Neural progenitor cell (in vitro differentiated cells): ENCODE data around the gene RBM25. TPM values are rescaled to one million over a fixed set of nuclear protein-coding genes. Genes with fewer than 3 reads are reported as not detected.
"Not testable (repeated sequence)": the region's sequence is repeated elsewhere in the genome, so short reads cannot be mapped to it uniquely, and the experiment has no call there.

Source experiments
- DNase-seq: peaks from one replicate; pipeline ENCODE4 v3.0.0-alpha.2; 2016; ENCODE audit warnings: low spot score
- H2AFZ ChIP-seq: fragments of 200-600 bp; sonication (generic); replicated peaks from 2 replicates; pipeline ENCODE4 v1.6.1; 2016; ENCODE audit warnings: antibody characterized with exemption
- H3F3A ChIP-seq: fragments of 200-600 bp; sonication (generic); 2 replicates; pipeline ENCODE4 v1.6.1; 2016; ENCODE audit warnings: antibody characterized with exemption, low read depth
- H3K27ac ChIP-seq: fragments of 200-600 bp; sonication (generic); 2 replicates; pipeline ENCODE4 v1.5.1; 2016; ENCODE audit warnings: mild to moderate bottlenecking
- H3K27me3 ChIP-seq: fragments of 200-600 bp; sonication (generic); 2 replicates; pipeline ENCODE4 v1.6.1; 2016; ENCODE audit warnings: mild to moderate bottlenecking, moderate library complexity
- H3K36me3 ChIP-seq: fragments of 200-600 bp; sonication (generic); 2 replicates; pipeline ENCODE4 v1.5.1; 2016
- H3K4me1 ChIP-seq: fragments of 200-600 bp; sonication (generic); 2 replicates; pipeline ENCODE4 v1.6.1; 2016; ENCODE audit warnings: mixed run types
- H3K4me2 ChIP-seq: fragments of 200-600 bp; sonication (generic); 2 replicates; pipeline ENCODE4 v1.6.1; 2016
- H3K4me3 ChIP-seq: fragments of 200-600 bp; sonication (generic); 2 replicates; pipeline ENCODE4 v1.5.1; 2016
- H3K79me2 ChIP-seq: fragments of 200-600 bp; sonication (generic); 2 replicates; pipeline ENCODE4 v1.6.1; 2016; ENCODE audit warnings: low read depth
- H3K9ac ChIP-seq: fragments of 200-600 bp; sonication (generic); 2 replicates; pipeline ENCODE4 v1.6.1; 2016
- H3K9me3 ChIP-seq: fragments of 200-600 bp; sonication (generic); 2 replicates; pipeline ENCODE4 v1.5.1; 2016; ENCODE audit warnings: low read depth
- H4K20me1 ChIP-seq: fragments of 200-600 bp; sonication (generic); 2 replicates; pipeline ENCODE4 v1.6.1; 2016; ENCODE audit warnings: low read depth
- H3K27ac Mint-ChIP-seq: 3 replicates; pipeline ENCODE4 v1.8.0; 2021; ENCODE audit warnings: mixed read lengths
- H3K27me3 Mint-ChIP-seq: 2 replicates; pipeline ENCODE4 v1.8.0; 2022; ENCODE audit warnings: low read depth, mild to moderate bottlenecking, inconsistent platforms, moderate library complexity, mixed read lengths; ENCODE audit not compliant: insufficient read depth
- H3K36me3 Mint-ChIP-seq: 3 replicates; pipeline ENCODE4 v1.8.0; 2021; ENCODE audit warnings: mixed read lengths
- H3K4me1 Mint-ChIP-seq: 3 replicates; pipeline ENCODE4 v1.8.0; 2021; ENCODE audit warnings: mixed read lengths
- H3K4me3 Mint-ChIP-seq: 3 replicates; pipeline ENCODE4 v1.8.0; 2021; ENCODE audit warnings: mild to moderate bottlenecking, moderate library complexity, mixed read lengths
- H3K9me3 Mint-ChIP-seq: 3 replicates; pipeline ENCODE4 v1.8.0; 2020; ENCODE audit warnings: mixed read lengths
- CTCF ChIP-seq: fragments of 200-600 bp; sonication (generic); IDR thresholded peaks from 2 replicates; pipeline ENCODE4 v1.5.1; 2017; ENCODE audit warnings: antibody characterized with exemption, mild to moderate bottlenecking
- EZH2 ChIP-seq: fragments of 200-600 bp; sonication (generic); IDR thresholded peaks from 2 replicates; pipeline ENCODE4 v1.6.1; 2017; ENCODE audit warnings: antibody characterized with exemption, mild to moderate bottlenecking, moderate library complexity
- EZH2phosphoT487 ChIP-seq: fragments of 200-600 bp; sonication (generic); IDR thresholded peaks from 2 replicates; pipeline ENCODE4 v1.6.1; 2017; ENCODE audit warnings: antibody characterized with exemption
- total RNA-seq: library from RNA; depleted of rRNA; stranded (reverse); fragments of >200 nt; gene quantifications from 2 replicates; pipeline ENCODE4 v1.2.3, GENCODE V29; 2015; ENCODE audit warnings: low replicate concordance

The RBM25 gene
- total RNA-seq, 1 donor from 2014 or later: 162 TPM

GRCh38 chr14:73026845-73027542 lies 31.3 kb upstream of the RBM25 start, which contains the start of gene ZFYVE1:
Gene ZFYVE1, minus strand, starts transcription at chr14:73027106. Its CDS starts 2,598 bp downstream, at chr14:73024508.
- Histone ChIP-seq H3K36me3 (no peaks in the 10 kb centered on the region), H4K20me1 (peaks cover 5% of the 10 kb centered on the region), H3K4me3 (peak within 1 kb of the TSS; percentile 84), H3K79me2 (peaks cover 12% of the 10 kb centered on the region), H3K27ac (no peak within 1 kb of the TSS), H3K4me1 (peaks cover 13% of the 10 kb centered on the region), H3K4me2 (peak within 1 kb of the TSS; percentile 74), H2AFZ (peak within 1 kb of the TSS; percentile 89), H3K9ac (peak within 1 kb of the TSS; percentile 16), H3K27me3 (no peaks in the 10 kb centered on the region), H3F3A (peaks cover 5% of the 10 kb centered on the region), H3K9me3 (no peaks in the 10 kb centered on the region)
- peak within 1 kb of the TSS; percentile 96 for H3K4me3 Mint-ChIP-seq
- no peaks in the 10 kb centered on the region for H3K27me3 Mint-ChIP-seq
- peak within 1 kb of the TSS; percentile 85 for H3K27ac Mint-ChIP-seq
- peaks cover 18% of the 10 kb centered on the region for H3K4me1 Mint-ChIP-seq
- TF ChIP-seq CTCF (no peak), EZH2phosphoT487 (no peak), EZH2 (no peak)
- H3K9me3 Mint-ChIP-seq: no peaks in the 10 kb centered on the region
- peaks cover 3% of the 10 kb centered on the region for H3K36me3 Mint-ChIP-seq
- peak; percentile 98 for DNase-seq

- no peak overlapping the region for H3K9ac ChIP-seq
Observed at GRCh38 chr14:73027546-73027945, 30.8 kb upstream of the RBM25 start.

DNA sequence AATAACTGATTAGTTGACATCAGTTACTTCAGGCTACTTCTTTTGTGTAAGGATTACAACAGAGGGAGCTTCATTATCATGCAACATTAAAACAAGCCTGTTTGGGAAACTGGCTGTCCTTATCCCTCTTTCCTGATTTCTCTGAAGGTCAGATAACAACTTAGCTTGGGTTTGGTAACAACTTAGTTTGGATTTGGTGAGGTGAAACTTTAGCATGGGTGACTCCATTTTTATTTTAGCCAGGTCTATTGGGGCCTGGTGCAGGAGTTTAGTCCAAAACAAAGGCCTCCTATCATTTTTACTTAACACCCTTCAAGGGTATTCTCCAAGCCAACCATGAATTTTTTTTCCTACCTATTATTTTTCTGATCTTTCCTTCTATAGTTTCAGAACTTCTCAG lies 30.4 kb upstream of the RBM25 start:
- H2AFZ ChIP-seq: peak overlapping the region; percentile 89

More at GRCh38 chr14:73027546-73027945, 30.8 kb upstream of the RBM25 start:
- H3K27ac Mint-ChIP-seq: no peak overlapping the region
- peaks cover 18% of the 10 kb centered on the region for H3K4me1 Mint-ChIP-seq
- Histone ChIP-seq H2AFZ (peak overlapping the region; percentile 89), H3K36me3 (no peaks in the 10 kb centered on the region), H3K27me3 (no peaks in the 10 kb centered on the region), H3K27ac (no peak overlapping the region), H3K79me2 (peaks cover 12% of the 10 kb centered on the region), H3K4me1 (peaks cover 13% of the 10 kb centered on the region), H3F3A (peaks cover 5% of the 10 kb centered on the region), H4K20me1 (peaks cover 5% of the 10 kb centered on the region), H3K4me2 (peak overlapping the region; percentile 72), H3K4me3 (peak overlapping the region; percentile 84), H3K9me3 (no peaks in the 10 kb centered on the region)
- H3K4me3 Mint-ChIP-seq: peak overlapping the region; percentile 96
- no peak for DNase-seq
- no peak for TF ChIP-seq EZH2phosphoT487
- no peak for TF ChIP-seq CTCF
- TF ChIP-seq EZH2: no peak
- no peaks in the 10 kb centered on the region for H3K27me3 Mint-ChIP-seq
- H3K36me3 Mint-ChIP-seq: peaks cover 3% of the 10 kb centered on the region
- H3K9me3 Mint-ChIP-seq: no peaks in the 10 kb centered on the region

GRCh38 chr14:73036706-73037450 lies 21.5 kb upstream of the RBM25 start:
- H3F3A ChIP-seq, H3K4me3 ChIP-seq, H3K4me1 ChIP-seq, DNase-seq, H3K9ac ChIP-seq, H3K36me3 ChIP-seq, H4K20me1 ChIP-seq, H3K36me3 Mint-ChIP-seq, H3K4me3 Mint-ChIP-seq, H3K27me3 ChIP-seq, H3K4me1 Mint-ChIP-seq, H3K4me2 ChIP-seq, H3K27me3 Mint-ChIP-seq, H3K9me3 Mint-ChIP-seq, H3K79me2 ChIP-seq, H3K27ac ChIP-seq, H3K27ac Mint-ChIP-seq, H3K9me3 ChIP-seq, H2AFZ ChIP-seq: not testable (repeated sequence)

More for the DNA sequence above, 30.4 kb upstream of the RBM25 start:
- H3K4me1 ChIP-seq: peaks cover 13% of the 10 kb centered on the region
- TF ChIP-seq EZH2 (no peak), CTCF (no peak), EZH2phosphoT487 (no peak)
- Mint-ChIP-seq H3K27me3 (no peaks in the 10 kb centered on the region), H3K4me3 (peak overlapping the region; percentile 96), H3K36me3 (peaks cover 3% of the 10 kb centered on the region), H3K9me3 (no peaks in the 10 kb centered on the region), H3K27ac (no peak overlapping the region), H3K4me1 (peaks cover 16% of the 10 kb centered on the region)
- peaks cover 5% of the 10 kb centered on the region for H3F3A ChIP-seq
- no peaks in the 10 kb centered on the region for H3K27me3 ChIP-seq
- H3K79me2 ChIP-seq: peaks cover 12% of the 10 kb centered on the region
- no peak overlapping the region for H3K9ac ChIP-seq
- H3K9me3 ChIP-seq: no peaks in the 10 kb centered on the region
- peak overlapping the region; percentile 72 for H3K4me2 ChIP-seq
- DNase-seq: no peak
- H3K36me3 ChIP-seq: no peaks in the 10 kb centered on the region
- H4K20me1 ChIP-seq: peaks cover 5% of the 10 kb centered on the region
- no peak overlapping the region for H3K4me3 ChIP-seq
- H3K27ac ChIP-seq: no peak overlapping the region
